Measurements from ENCODE around the gene DNAJB9.
A peak's percentile ranks its signal among the peaks of the same experiment; 100 is the strongest.

DNA sequence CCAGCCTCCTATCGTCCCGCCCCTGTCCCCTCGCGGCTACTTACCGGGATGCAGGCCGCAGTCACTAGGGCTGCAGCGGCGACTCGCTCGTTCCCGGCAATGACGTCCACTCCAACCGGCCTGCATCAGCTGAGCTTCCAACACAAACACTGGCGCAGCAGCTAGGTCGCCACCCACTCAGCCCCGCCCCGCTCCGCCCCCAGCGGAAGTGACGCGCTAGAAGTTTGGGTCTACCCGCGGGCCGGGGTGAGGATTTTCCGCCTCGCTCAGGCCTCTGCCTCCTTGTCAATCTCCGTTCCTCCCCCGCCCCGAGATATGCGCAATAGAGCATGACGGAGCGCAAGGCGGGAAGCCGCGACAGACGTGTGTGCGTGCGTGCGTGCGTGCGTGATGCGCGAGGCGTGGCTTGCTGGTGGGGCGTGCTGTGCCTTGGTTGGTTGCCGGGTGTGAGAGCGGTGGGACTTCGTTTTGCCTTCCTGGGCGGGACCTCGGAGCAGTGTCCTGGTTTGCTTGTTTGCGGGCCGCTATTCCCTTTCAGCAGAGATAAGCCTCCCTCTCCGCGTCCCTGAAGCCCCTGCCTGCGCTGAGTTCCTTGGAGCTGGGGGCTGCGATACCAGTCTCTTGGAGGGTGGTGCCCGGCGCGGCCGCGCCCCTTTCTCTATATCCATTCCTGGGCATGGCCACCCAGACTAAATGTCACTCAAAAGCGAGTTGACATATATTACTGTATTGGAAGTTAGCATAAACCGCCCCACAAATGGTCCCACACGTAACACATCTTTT is 43.5 kb upstream of the DNAJB9 start, which contains the start of gene PNPLA8:
- TF ChIP-seq CTCF (IDR thresholded peaks at IDR 0.05 in 4 of 5, conservative IDR thresholded peaks at IDR 0.05 in 1 of 5) = peak in 1 of 5 experiments; percentile 18
- peak; percentile 95 for TF ChIP-seq POLR2A (IDR thresholded peaks at IDR 0.05)

Data from gastrocnemius medialis (tissue), 4 donors.